HCT116 (cell line): Measurements from ENCODE around the gene KCNMB4. TPM values are rescaled to one million over a fixed set of nuclear protein-coding genes. Genes with fewer than 3 reads are reported as not detected.

Source experiments
- ATAC-seq: fragments of 200-7000 bp; cut with Tn5 transposase; 2 replicates; pipeline ENCODE4 v1.9.1; 2020; ENCODE audit warnings: mild to moderate bottlenecking, moderate library complexity
- BruUV-seq: library from RNA; stranded (reverse); fragments of 400-500 nt; replicated peaks from 2 replicates; lab custom pipeline; 2021; lab: Mats Ljungman, UMichigan
- CTCF ChIA-PET: fragments of 300-600 bp; sonication (Branson Sonifier 250); formaldehyde crosslinking; loops from one replicate; lab custom pipeline; 2021; ENCODE audit warnings: antibody characterized with exemption; lab: Charles Lee
- POLR2A ChIA-PET: fragments of 300-600, 350-600 bp; sonication (Branson Sonifier 250); formaldehyde crosslinking; loops from one replicate; lab custom pipeline; 2021; ENCODE audit warnings: antibody characterized with exemption; lab: Charles Lee
- RAD21 ChIA-PET, 2 experiments: fragments of 300-600 bp; sonication (Branson Sonifier 250); formaldehyde crosslinking; loops; one replicate each; lab custom pipeline; 2023; ENCODE audit warnings: low total read pairs in 2 of 2; ENCODE audit not compliant: uncharacterized antibody in 2 of 2, unreplicated experiment in 2 of 2, low non-redundant PET in 1 of 2; lab: Charles Lee
- DNase-seq: peaks from one replicate; pipeline ENCODE4 v3.0.0-alpha.2; 2010; ENCODE audit warnings: low read depth, low spot score
- H2AFZ ChIP-seq: fragments of 200-600 bp; shearing (Covaris generic), sonication (generic); 2 replicates; pipeline ENCODE4 v1.6.1; 2017; ENCODE audit warnings: low read depth, mixed run types, mixed read lengths, antibody characterized with exemption, low read length; ENCODE audit not compliant: poor library complexity, severe bottlenecking
- H3K27ac ChIP-seq: 2 replicates; pipeline ENCODE4 v1.5.1; 2012; ENCODE audit warnings: low read depth, low read length
- H3K27me3 ChIP-seq: fragments of 200-600 bp; sonication (generic); 2 replicates; pipeline ENCODE4 v1.6.1; 2016; ENCODE audit warnings: mixed run types, low read length, mixed read lengths; ENCODE audit not compliant: insufficient read depth
- H3K36me3 ChIP-seq, 2 experiments: fragments of 200-500 bp in 1 of 2; fragments of 200-600 bp in 1 of 2; sonication (Bioruptor generic) in 1 of 2; sonication (generic) in 1 of 2; 2 replicates each; pipeline versions ENCODE4 v1.5.1 to v1.6.1; 2014 to 2016; ENCODE audit warnings: low read length in 2 of 2, inconsistent platforms in 1 of 2, mixed read lengths in 1 of 2, mixed run types in 1 of 2; ENCODE audit not compliant: insufficient read depth in 2 of 2, control insufficient read depth in 1 of 2
- H3K4me1 ChIP-seq, 2 experiments: fragments of 200-600 bp in 1 of 2; sonication (generic) in 1 of 2; 2 replicates each; pipeline versions ENCODE4 v1.5.1 to v1.6.1; 2012 to 2017; ENCODE audit warnings: low read length in 2 of 2, inconsistent platforms in 1 of 2, mild to moderate bottlenecking in 1 of 2, mixed read lengths in 1 of 2, mixed run types in 1 of 2, moderate library complexity in 1 of 2; ENCODE audit not compliant: insufficient read depth in 2 of 2, control insufficient read depth in 1 of 2
- H3K4me2 ChIP-seq: fragments of 200-600 bp; sonication (generic); 2 replicates; pipeline ENCODE4 v1.6.1; 2017; ENCODE audit warnings: mixed run types, low read length, mixed read lengths
- H3K4me3 ChIP-seq, 2 experiments: fragments of 200-600 bp in 1 of 2; sonication (generic) in 1 of 2; replicated peaks in 1 of 2; 2 replicates each; pipeline ENCODE4 v1.5.1; 2011 to 2016; ENCODE audit warnings: low read length in 2 of 2, control low read depth in 1 of 2, low read depth in 1 of 2, mild to moderate bottlenecking in 1 of 2, mixed read lengths in 1 of 2, mixed run types in 1 of 2
- H3K79me2 ChIP-seq: fragments of 200-600 bp; sonication (generic); 2 replicates; pipeline ENCODE4 v1.6.1; 2017; ENCODE audit warnings: mild to moderate bottlenecking, mixed run types, low read length, moderate library complexity, mixed read lengths; ENCODE audit not compliant: insufficient read depth
- H3K9ac ChIP-seq: fragments of 200-600 bp; sonication (generic); 2 replicates; pipeline ENCODE4 v1.6.1; 2016; ENCODE audit warnings: low read length, mixed read lengths
- H3K9me2 ChIP-seq: fragments of 200-600 bp; sonication (generic), shearing (Covaris generic); 2 replicates; pipeline ENCODE4 v1.6.1; 2017; ENCODE audit warnings: mixed run types, mild to moderate bottlenecking, moderate library complexity; ENCODE audit not compliant: insufficient read depth
- H3K9me3 ChIP-seq, 2 experiments: fragments of 200-500 bp in 1 of 2; fragments of 200-600 bp in 1 of 2; sonication (Bioruptor generic) in 1 of 2; sonication (generic) in 1 of 2; 2 replicates each; pipeline ENCODE4 v1.6.1; 2014 to 2017; ENCODE audit warnings: low read length in 2 of 2, mixed read lengths in 2 of 2, inconsistent platforms in 1 of 2, low read depth in 1 of 2, mild to moderate bottlenecking in 1 of 2, mixed run types in 1 of 2, moderate library complexity in 1 of 2; ENCODE audit not compliant: control insufficient read depth in 1 of 2, insufficient read depth in 1 of 2
- H4K20me1 ChIP-seq: fragments of 200-600 bp; sonication (generic), shearing (Covaris generic); 2 replicates; pipeline ENCODE4 v1.6.1; 2017; ENCODE audit warnings: mixed run types, mild to moderate bottlenecking, moderate library complexity; ENCODE audit not compliant: insufficient read depth
- CBX3 ChIP-seq: IDR thresholded peaks from 2 replicates; pipeline ENCODE4 v1.6.1; 2012; ENCODE audit warnings: low read depth
- ELF1 ChIP-seq: IDR thresholded peaks from 2 replicates; pipeline ENCODE4 v1.6.1; 2012; ENCODE audit warnings: low read depth, borderline replicate concordance
- JUND ChIP-seq: IDR thresholded peaks from 2 replicates; pipeline ENCODE4 v1.6.1; 2012
- POLR2AphosphoS5 ChIP-seq: IDR thresholded peaks from 2 replicates; pipeline ENCODE4 v1.6.1; 2011; ENCODE audit warnings: mild to moderate bottlenecking, low read depth, low read length, moderate library complexity
- SIN3A ChIP-seq: IDR thresholded peaks from 2 replicates; pipeline ENCODE4 v1.6.1; 2012; ENCODE audit warnings: low read depth
- TCF7L2 ChIP-seq: IDR thresholded peaks from 2 replicates; pipeline ENCODE4 v1.7.0; 2011; ENCODE audit warnings: borderline replicate concordance, inconsistent platforms; ENCODE audit not compliant: insufficient read depth, insufficient read length; ENCODE audit errors: extremely low read depth
- ZNF274 ChIP-seq: fragments of 200-500 bp; sonication (Bioruptor generic); IDR thresholded peaks from 2 replicates; pipeline ENCODE4 v1.6.1; 2014; ENCODE audit warnings: mild to moderate bottlenecking, low read depth, low read length, inconsistent platforms
- intact Hi-C: fragments of 100-400 bp; cut with micrococcal nuclease; formaldehyde crosslinking; loops from 2 replicates; pipeline ENCODE4 v1.10.0; 2022
- total RNA-seq: library from RNA; stranded (reverse); gene quantifications from one replicate; pipeline ENCODE4 v1.2.1, GENCODE V29; 2021; ENCODE audit not compliant: unreplicated experiment

KCNMB4 gene
- total RNA-seq, 1 experiment from 2014 or later: 5.0 TPM

- Histone ChIP-seq H3K36me3 (peaks cover 0 to 4% of the 10 kb centered on the region in 2 experiments; a peak in 1 of 4 replicates), H3K9me2 (no peaks in the 10 kb centered on the region), H3K9ac (no peak overlapping the region), H3K9me3 (no peaks in the 10 kb centered on the region), H3K4me1 (no peaks in the 10 kb centered on the region), H4K20me1 (no peaks in the 10 kb centered on the region), H3K4me2 (no peak overlapping the region), H3K27ac (no peak overlapping the region), H2AFZ (no peak overlapping the region), H3K79me2 (no peaks in the 10 kb centered on the region), H3K4me3 (no peak overlapping the region), H3K27me3 (no peaks in the 10 kb centered on the region)
- no TSS peak for BruUV-seq
- TF ChIP-seq ZNF274 (no peak), SIN3A (no peak), JUND (no peak), TCF7L2 (no peak), CBX3 (no peak), ELF1 (no peak)
- ChIA-PET RAD21 (no interaction called here), CTCF (no interaction called here), POLR2A (no interaction called here)
- ATAC-seq (no peak), DNase-seq (no peak)
- intact Hi-C loops: loop anchor here (10.0 kb wide), 1 partner anchor 455 kb away; no protein-coding TSS in a partner anchor
These were observed 6.5 kb upstream of the KCNMB4 start for GRCh38 chr12:70359458-70360197.

DNA sequence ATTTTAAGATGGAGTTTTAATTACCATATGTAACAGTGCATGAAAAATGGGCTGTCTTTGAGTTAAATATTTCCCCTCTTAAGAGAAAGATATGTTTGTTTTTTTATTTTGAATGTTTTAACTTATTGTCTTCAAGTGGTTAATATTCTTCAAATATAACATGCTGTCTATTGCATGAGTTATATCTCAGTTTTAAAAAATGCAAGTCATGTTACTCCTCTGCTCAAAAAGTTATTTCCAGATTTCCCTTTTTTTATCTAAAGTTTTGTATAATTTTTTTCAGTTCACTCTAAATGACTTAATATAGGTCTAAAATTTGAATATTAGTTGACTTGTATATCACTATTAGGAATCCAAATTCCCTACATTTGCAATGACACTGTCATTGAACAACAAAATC, 5.9 kb upstream of the KCNMB4 start:
- DNase-seq (no peak), ATAC-seq (no peak)
- Histone ChIP-seq H3K79me2 (no peaks in the 10 kb centered on the region), H3K9ac (no peak overlapping the region), H3K36me3 (no peaks in the 10 kb centered on the region), H3K9me2 (no peaks in the 10 kb centered on the region), H2AFZ (no peak overlapping the region), H3K4me2 (no peak overlapping the region), H3K4me1 (peaks cover 0 to 5% of the 10 kb centered on the region in 2 experiments; a peak in 3 of 4 replicates), H4K20me1 (no peaks in the 10 kb centered on the region), H3K4me3 (no peak overlapping the region), H3K27me3 (no peaks in the 10 kb centered on the region), H3K27ac (no peak overlapping the region), H3K9me3 (no peaks in the 10 kb centered on the region)
- RAD21 ChIA-PET: no interaction called here
- intact Hi-C loops: loop anchor here (10.0 kb wide), 1 partner anchor 455 kb away; no protein-coding TSS in a partner anchor
- no TSS peak for BruUV-seq
- CTCF ChIA-PET: no interaction called here
- POLR2A ChIA-PET: no interaction called here
- no peak for TF ChIP-seq POLR2AphosphoS5
